ENCODE measurements around the gene PIEZO2.

Gene PIEZO2

DNA sequence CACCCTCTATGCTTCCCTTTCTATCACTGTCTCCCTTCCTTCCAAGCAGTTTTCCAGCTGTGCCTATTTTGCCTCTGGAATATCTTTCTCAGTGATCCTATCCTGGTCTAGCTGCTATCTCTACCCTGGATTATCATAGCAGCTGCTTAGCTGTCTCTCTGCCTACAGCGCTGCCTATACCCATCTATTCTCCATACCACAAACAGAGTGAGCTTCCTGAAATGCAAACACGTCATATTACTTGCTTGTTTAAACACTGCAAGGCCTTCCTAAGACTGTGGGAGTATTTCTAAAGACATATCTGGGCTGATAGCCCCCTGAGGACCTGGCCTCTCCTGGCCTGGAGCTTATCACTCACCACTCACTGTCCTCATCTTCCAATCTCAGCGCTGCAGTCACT, 403.4 kb downstream of the PIEZO2 start:
- no peak for DNase-seq (ENCODE audit: low read depth in 2 of 2)

DNA sequence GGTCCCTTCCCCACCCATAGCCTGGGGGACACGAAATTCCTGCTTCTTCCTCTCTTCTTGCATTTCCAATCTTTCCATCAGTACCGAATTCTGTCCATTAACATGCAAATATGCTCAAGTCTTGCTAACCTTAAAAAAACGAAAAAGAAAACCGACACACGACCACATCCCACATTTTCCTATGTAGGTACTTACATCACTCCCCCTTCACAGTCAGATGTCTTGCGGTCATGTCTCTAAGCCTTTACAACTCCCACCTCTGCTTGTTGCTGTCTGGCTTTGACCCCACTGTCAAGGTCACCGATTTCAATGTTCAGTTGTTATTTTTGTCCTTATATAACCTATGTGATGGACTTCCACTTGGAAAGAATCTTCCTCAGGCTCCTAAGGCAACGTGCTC, 404.1 kb downstream of the PIEZO2 start:
- DNase-seq (ENCODE audit: low read depth in 2 of 2) = no peak

- DNase-seq (ENCODE audit: low read depth in 2 of 2) = no peak
Measured at GRCh38 chr18:10743766-10744165, 405.6 kb downstream of the PIEZO2 start.

DNA sequence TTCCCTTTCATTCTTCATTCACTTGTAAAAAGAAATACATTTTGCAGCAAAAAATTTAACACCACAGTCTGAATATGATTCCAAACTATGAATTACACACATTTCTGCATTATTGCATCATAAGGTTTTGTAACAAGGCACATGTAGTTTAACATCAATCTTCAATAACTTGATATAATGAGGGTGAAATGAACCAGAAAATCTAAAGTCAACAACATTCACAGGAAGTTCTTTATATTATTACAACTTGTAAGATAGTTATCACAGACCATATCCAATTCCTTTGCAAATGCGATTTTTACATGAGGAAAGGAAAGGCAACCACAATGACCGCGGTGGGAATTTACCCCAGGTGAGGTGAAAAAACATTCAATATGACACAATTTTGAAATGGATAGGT, 410.2 kb downstream of the PIEZO2 start:
- DNase-seq (ENCODE audit: low read depth in 2 of 2) = no peak

- DNase-seq (ENCODE audit: low read depth in 2 of 2) = no peak
Measured at GRCh38 chr18:10736984-10737383, 412.4 kb downstream of the PIEZO2 start.

- no peak for DNase-seq (ENCODE audit: low read depth in 2 of 2)
Measured at GRCh38 chr18:10732990-10733389, 416.4 kb downstream of the PIEZO2 start.

DNA sequence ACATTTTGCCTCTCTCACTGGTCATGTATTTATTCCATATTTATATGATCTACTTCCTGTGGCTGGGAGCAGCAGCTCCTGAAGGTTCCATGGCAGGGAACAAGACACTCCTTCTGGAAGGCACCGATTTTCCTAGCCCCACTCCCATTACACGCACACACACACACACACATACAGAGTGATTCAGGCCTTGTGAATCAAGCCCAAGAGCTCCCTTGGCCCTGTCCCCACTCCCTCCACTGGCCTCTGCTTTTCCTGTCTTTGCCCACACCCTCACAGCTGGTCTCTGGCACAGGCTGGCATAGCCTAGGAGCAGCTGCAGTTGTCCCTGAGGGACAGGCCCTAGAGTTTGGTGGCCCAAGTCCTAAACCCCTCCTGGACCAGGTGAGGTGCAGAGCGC, 421.9 kb downstream of the PIEZO2 start:
- DNase-seq (ENCODE audit: low read depth in 2 of 2) = no peak

DNA sequence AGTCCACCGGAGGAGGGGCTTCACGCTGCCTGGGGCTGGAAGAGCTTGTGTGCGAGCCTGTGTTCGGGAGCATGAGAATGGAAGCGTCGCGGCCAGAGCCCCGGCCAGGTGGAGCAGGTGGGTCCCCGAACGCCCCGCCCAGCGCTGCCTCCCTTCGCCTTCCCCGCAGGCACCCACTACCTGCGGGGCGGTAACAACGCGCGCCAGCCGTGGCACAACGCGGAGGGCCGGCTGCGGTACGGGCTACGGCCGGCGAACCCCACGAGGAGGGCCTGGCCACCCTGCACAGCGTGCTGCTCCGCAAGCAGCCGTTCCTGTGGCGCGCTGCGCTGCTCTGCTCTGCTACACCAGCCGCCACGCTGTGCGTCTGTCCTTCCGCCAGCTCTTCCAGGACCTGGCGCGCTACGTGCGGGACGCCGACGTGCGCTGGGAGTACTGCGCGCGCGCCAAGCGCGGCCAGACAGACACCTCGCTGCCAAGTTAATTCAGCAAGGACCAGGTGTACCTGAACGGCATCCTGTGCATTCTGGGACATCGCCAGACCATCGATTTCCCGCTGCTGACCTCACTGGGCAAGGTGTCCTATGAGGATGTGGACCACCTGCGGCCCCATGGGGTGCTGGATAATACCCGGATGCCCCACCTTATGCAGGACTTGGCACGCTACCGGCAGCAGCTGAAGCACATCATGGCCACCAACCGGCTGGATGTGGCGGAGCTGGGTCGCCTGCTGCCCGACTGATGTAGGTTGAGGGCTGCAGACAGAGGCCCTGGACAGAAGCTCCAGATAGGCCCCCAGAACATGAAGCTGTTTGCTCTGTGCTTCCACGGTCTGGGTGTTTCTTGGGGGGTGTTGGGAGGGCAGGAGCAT, 422.9 kb downstream of the PIEZO2 start:
- DNase-seq (ENCODE audit: low read depth in 2 of 2) = no peak

DNA sequence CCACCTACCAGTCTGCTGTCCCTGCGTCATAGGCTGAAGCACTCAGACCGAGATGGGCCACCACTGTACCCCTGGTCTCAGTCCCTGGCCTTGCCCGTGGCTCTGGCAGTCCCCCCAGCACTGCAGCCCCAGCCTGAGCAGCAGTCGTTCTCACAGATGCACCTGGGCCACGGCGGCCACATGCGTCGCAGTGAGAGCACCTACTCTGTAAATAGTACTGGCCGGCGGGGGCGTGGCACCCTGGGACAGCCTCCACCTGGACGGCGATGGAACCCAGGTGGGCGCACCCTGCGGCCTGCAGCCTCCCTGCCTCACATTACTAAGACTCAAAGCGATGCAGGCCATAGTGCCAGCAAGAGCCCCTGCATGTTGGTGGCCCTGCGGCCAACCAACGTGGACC, 424.7 kb downstream of the PIEZO2 start:
- DNase-seq (ENCODE audit: low read depth in 2 of 2) = no peak

- no peak for DNase-seq (ENCODE audit: low read depth in 2 of 2)
Measured at GRCh38 chr18:10723496-10723895, 425.9 kb downstream of the PIEZO2 start.

DNA sequence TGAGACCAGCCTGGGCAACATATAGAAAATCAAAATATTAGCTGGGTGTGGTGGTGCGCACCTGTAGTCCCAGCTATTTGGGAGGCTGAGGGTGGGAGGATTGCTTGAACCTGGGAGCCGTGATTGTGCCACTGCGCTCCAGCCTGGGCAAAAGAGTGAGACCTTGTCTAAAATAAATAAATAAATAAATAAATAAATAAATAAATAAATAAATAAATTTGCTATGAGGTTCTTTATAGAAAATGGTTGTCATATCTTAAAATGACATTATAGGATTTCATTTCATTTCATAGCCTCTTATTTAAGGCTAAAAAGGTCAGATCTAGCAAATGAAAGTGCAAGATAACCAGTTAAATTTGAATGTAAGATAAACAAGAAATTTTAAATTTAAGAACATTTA, 430.6 kb downstream of the PIEZO2 start:
- DNase-seq (ENCODE audit: low read depth in 2 of 2) = no peak

- no peak for DNase-seq (ENCODE audit: low read depth in 2 of 2)
Measured at GRCh38 chr18:10715791-10716190, 433.6 kb downstream of the PIEZO2 start.

GRCh38 chr18:10713409-10713808, 436.0 kb downstream of the PIEZO2 start:
- no peak for DNase-seq (ENCODE audit: low read depth in 2 of 2)

DNA sequence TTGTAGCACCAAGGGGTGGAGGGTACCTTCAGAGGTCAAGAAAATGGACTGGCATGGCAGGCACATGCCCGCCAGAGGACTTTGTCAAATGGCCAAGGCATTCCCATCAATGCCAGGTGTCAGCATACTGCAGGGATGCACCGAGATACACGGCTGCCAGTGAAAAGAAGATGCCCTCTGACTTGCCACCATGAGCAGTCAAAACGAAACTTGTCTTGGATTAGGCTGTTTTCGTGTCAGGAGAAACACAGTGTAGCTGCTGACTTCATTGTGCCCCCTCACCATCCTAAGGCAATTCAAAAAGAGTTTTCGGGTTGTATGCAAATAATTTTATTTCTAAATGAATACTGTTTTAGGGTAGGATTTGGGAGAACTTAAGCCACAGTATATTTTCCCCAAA, 442.1 kb downstream of the PIEZO2 start:
- DNase-seq (ENCODE audit: low read depth in 2 of 2) = no peak

DNA sequence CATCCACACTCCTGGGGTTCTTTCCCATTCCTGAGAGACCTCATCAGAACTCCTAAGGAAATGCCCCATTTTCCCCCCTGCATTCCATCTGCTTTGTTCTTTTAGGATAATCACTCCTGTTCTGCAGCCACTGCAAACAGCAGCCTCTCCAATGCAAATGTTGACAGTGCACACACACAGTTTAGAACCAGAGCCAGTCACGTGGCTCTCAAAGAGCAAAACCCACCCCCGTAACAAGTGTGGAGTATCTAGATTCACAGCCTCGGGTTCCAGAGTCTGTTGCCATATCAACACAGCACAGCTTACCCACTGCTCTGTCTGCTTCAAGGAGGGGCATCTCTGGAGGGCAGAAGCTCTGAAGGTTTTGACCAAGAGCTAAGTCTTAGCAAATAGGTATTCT, 443.6 kb downstream of the PIEZO2 start:
- no peak for DNase-seq (ENCODE audit: low read depth in 2 of 2)

- no peak for DNase-seq (ENCODE audit: low read depth in 2 of 2)
Measured at GRCh38 chr18:10705291-10705690, 444.1 kb downstream of the PIEZO2 start.

DNA sequence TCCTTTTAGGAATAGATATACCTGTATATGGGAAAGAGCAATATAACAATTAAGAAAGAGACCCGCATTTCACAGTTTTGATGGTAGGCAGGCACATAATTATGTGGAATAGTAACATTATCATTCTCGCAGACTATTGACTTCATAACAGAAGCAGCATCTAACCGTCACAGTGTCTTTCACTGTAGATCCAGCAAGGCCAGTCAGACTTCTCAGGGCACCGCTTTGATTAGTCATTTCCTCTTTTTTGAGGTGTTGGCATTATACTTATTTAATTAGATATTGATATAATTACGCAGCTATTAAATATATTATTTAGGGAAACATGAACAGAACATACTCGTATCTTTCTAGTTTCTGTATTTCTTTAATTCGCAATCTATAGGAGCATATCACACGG, 447.2 kb downstream of the PIEZO2 start:
- DNase-seq (ENCODE audit: low read depth in 2 of 2) = no peak

DNA sequence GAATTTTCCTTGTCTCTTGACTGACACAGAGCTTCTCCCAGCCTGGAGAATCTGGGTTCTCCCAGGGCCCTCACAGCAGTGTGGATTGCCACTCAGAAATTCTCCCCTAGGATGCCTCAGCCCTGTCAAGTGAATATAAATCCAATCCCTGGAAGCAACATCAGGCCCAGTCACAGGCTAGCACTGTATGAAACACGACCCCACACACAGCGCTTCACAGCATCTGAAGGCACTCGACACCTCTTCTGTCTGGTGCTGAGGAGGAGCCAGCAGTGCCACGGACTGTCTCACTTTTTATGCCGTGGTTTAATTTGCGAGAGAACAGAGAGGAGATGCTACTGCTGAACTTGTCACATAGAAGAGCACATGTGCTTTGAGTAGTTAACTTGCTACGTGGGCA, 459.0 kb downstream of the PIEZO2 start:
- no peak for DNase-seq (ENCODE audit: low read depth in 2 of 2)

- no peak for DNase-seq (ENCODE audit: low read depth in 2 of 2)
Measured at GRCh38 chr18:10690035-10690329, 459.4 kb downstream of the PIEZO2 start.

DNA sequence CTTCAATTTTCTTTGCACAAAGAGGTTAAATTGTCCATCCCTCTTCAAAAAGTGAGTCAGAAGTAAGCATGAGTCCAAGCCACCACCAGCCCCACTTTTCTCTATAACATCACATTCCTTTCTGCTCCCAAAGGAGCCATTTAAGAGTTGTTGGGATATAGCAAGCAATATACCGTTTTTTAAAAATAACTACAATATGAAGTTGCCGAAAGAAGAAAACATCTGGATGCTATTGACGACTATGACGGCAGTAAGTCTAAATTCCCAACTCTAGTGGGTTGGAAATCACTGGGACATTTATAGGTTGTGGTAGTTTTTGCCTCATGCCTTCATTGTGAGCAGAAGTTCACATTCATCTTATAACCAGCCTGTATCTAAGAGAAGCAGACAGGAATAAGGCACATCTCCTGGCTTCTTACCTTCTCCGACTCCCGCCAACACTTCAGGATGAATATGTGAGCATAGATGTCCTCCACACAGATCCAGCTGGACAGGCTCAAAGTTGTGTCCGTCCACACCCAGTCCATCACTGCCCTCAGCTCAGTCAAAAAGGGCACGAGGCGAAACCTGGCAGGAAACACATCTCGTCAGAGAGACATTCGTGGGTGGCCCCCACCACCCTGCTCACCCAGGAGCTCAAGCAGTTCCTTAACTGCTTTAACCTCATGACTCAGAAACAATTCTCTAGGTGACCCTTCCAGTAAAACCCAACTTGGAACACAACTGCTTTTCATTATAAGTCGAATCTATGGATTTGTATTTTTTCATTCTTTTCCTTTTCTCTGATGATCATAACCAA, 459.9 kb downstream of the PIEZO2 start:
- no peak for DNase-seq (ENCODE audit: low read depth in 2 of 2)

DNA sequence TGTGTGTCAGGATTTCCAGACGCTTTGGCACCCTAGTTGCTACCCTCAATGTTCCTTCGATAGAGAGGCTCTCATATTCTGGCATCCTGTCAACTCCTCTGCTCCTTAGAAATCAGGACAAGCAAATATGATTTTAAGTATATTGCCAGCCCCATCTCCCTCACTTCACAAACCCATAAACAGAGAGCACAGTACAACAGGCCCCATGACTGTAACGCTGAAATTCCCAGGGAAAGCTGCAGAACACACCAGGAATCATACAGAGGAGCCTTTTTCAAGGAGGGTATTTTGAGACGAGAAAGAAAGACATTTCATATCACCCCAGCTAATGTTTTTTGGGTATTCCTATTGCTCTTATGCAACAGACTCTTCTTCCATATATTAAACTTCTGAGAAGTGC, 460.6 kb downstream of the PIEZO2 start:
- no peak for DNase-seq (ENCODE audit: low read depth in 2 of 2)

DNA sequence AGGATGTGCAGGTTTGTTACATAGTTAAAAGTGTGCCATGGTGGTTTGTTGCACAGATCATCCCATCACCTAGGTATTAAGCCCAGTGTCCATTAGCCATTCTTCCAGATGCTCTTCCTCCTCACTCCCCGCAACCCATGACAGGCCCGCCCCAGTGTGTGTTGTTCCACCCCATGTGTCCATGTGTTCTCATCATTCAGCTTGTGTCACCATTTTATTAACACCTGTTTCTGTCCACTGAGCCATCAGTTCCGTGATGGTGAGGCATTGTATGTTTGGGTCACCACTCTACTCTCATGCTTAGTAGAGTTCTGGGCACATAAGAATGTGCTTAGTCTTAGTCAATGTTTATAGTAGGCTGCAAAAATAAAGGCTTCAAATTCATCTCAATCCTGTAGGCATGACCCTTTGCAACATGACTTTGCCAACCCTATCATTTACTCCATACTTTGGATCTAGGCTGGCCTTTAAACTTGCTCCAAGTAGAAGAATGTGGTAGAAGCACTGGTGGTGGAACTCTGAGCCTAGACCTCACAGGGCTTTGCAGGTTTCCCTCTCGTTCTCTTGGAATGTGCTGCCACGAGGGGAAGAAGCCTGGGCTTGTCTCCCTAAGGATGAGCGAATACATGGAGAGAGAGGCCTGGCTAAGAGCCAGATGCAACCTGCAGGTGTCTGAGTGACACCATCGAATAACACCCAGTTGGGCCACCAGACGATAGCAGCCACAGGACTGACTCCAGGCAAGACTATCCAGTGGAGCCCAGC, 462.0 kb downstream of the PIEZO2 start:
- no peak for DNase-seq (ENCODE audit: low read depth in 2 of 2)

DNA sequence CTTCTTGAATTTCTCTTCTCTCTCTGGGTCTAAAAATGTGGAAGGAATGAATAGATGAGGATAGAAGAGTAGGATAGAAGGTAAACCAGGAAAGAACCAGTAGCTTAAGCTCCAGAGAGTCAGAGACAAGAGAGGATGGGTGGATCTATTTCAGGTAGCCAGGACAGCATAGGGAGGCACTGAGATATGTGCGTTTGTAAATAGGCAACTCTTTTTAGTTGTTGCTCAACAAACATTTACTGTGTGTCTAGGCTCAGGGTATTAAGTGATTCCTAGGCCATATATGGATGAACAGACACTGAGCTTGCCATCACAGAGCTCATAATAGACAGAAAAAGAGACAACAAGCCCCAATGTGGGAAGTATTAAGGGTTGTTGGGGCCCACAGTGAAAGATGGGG, 463.1 kb downstream of the PIEZO2 start:
- no peak for DNase-seq (ENCODE audit: low read depth in 2 of 2)
